DMS79 treated with DMSO at 0.1 percent for 48 hours (cell line): Measurements from ENCODE around the gene POLR2H.
"Not testable (repeated sequence)": the region's sequence is repeated elsewhere in the genome, so short reads cannot be mapped to it uniquely, and the experiment has no call there.

ENCODE experiments used
- DNase-seq: peaks from one replicate; lab custom pipeline; 2025; lab: John Stamatoyannopoulos, UW

POLR2H gene

GRCh38 chr3:184335661-184336546 is 25.6 kb upstream of the POLR2H start:
- DNase-seq: peak; percentile 55

GRCh38 chr3:184336547-184337398 is 24.7 kb upstream of the POLR2H start:
- DNase-seq: peak; percentile 46

GRCh38 chr3:184337399-184337714 is 24.2 kb upstream of the POLR2H start, which contains the start of gene FAM131A:
Gene FAM131A (plus strand): TSS chr3:184337600. CDS start chr3:184337631, 31 bp downstream.
- DNase-seq: no peak

- DNase-seq: no peak
These were observed 23.5 kb upstream of the POLR2H start for GRCh38 chr3:184337981-184338380.

GRCh38 chr3:184338511-184338945 is 23.0 kb upstream of the POLR2H start:
- DNase-seq: peak; percentile 89

GRCh38 chr3:184339001-184339400 is 22.5 kb upstream of the POLR2H start:
- DNase-seq: peak; percentile 68

GRCh38 chr3:184339451-184340135 is 21.9 kb upstream of the POLR2H start:
- DNase-seq: not testable (repeated sequence)

GRCh38 chr3:184341925-184342324 is 19.6 kb upstream of the POLR2H start:
- DNase-seq: peak; percentile 77

GRCh38 chr3:184343200-184343876 is 18.2 kb upstream of the POLR2H start:
- DNase-seq: no peak

- DNase-seq: no peak
These were observed 16.8 kb upstream of the POLR2H start for GRCh38 chr3:184344579-184345316.

- DNase-seq: no peak
These were observed 16.0 kb upstream of the POLR2H start for GRCh38 chr3:184345317-184346144.

- no peak for DNase-seq
These were observed 14.9 kb upstream of the POLR2H start for GRCh38 chr3:184346480-184347190.

- no peak for DNase-seq
These were observed 14.0 kb upstream of the POLR2H start for GRCh38 chr3:184347321-184348056.

- DNase-seq: no peak
These were observed 13.5 kb upstream of the POLR2H start for GRCh38 chr3:184348057-184348382.

- no peak for DNase-seq
These were observed 11.7 kb upstream of the POLR2H start for GRCh38 chr3:184349563-184350470.

- no peak for DNase-seq
These were observed 10.9 kb upstream of the POLR2H start for GRCh38 chr3:184350618-184351017.

- no peak for DNase-seq
These were observed 9.9 kb upstream of the POLR2H start for GRCh38 chr3:184351511-184352148.
